Activated CD4-positive, alpha-beta T cell treated with anti-CD3 and anti-CD28 coated beads, Interleukin-2, amount 50 U/mL, for 48 hours (primary cell): ENCODE measurements around the gene XRN1.
"Not testable (repeated sequence)": the region's sequence is repeated elsewhere in the genome, so short reads cannot be mapped to it uniquely, and the experiment has no call there.

ENCODE experiments used
- DNase-seq, 2 experiments: peaks; one replicate each; pipeline ENCODE4 v3.0.0-alpha.2; 2020

The XRN1 gene, protein sequence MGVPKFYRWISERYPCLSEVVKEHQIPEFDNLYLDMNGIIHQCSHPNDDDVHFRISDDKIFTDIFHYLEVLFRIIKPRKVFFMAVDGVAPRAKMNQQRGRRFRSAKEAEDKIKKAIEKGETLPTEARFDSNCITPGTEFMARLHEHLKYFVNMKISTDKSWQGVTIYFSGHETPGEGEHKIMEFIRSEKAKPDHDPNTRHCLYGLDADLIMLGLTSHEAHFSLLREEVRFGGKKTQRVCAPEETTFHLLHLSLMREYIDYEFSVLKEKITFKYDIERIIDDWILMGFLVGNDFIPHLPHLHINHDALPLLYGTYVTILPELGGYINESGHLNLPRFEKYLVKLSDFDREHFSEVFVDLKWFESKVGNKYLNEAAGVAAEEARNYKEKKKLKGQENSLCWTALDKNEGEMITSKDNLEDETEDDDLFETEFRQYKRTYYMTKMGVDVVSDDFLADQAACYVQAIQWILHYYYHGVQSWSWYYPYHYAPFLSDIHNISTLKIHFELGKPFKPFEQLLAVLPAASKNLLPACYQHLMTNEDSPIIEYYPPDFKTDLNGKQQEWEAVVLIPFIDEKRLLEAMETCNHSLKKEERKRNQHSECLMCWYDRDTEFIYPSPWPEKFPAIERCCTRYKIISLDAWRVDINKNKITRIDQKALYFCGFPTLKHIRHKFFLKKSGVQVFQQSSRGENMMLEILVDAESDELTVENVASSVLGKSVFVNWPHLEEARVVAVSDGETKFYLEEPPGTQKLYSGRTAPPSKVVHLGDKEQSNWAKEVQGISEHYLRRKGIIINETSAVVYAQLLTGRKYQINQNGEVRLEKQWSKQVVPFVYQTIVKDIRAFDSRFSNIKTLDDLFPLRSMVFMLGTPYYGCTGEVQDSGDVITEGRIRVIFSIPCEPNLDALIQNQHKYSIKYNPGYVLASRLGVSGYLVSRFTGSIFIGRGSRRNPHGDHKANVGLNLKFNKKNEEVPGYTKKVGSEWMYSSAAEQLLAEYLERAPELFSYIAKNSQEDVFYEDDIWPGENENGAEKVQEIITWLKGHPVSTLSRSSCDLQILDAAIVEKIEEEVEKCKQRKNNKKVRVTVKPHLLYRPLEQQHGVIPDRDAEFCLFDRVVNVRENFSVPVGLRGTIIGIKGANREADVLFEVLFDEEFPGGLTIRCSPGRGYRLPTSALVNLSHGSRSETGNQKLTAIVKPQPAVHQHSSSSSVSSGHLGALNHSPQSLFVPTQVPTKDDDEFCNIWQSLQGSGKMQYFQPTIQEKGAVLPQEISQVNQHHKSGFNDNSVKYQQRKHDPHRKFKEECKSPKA (N-terminal part only)

DNA sequence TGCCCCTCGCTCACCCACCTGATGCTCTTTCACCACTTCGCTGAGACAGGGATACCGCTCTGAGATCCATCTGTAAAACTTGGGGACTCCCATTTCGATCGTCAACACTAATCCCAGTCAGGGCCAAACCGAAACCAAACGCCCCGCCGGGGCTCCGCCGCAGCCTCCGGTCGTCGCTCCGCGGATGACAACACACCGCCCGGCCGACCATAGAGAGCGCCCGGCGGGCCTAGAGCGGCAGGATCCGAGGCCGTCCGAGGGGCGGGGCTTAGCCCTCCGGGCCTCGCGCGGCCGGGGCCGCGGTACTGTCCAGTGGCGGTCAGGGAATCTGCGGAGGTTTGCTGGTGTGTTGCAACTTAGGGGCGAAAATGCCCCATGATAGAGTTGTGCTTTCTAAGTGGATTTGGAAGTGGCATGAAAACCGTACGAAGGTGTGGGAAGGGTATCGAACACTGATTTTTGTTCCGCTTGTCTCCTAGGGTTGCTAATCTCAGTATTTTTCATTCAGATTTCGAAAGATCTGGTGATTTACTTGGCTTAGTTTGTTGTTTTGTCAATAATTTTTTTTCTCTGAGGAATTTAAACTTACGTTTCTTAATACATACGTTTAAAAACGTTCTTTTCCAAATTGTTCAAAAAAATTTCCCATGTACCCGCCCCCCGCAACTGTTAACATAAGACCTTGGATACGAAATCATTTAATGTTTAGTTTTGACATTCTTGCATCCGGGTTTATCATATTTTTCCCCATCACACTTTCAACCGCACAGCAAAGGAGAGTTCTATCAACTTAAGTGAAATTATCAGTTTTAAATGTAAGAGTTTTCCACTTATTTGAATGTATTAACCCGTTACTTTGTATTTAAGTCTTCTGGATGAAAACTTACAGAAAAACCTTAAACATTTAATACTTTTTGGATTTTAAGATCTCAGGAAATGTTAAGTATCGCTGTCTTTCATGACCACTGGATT is at the start of gene XRN1:
Gene XRN1, minus strand, starts transcription at position 186 of the 972 bp plus-strand sequence. Its CDS starts 93 bp downstream, at position 93.
- DNase-seq = peak; percentile 95 to 96

DNA sequence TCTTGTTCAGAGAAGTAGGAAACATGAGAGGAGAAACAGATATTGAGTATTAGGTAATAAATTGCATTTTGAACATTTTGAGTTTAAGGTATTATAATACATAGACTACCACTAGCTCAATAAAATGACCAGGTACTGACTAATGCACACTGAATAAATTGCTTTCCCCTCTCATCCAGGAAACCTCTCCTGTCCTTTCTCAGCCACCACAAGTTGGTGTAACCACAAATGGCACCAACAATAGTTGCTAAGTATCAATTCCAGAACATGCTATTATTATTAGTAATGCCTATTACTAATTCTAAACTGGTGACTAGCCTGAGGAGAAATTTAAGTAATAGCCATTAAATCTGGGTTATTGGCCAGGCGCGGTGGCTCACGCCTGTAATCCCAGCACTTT is 47.3 kb upstream of the XRN1 start:
- DNase-seq = no peak

GRCh38 chr3:142492184-142492583 is 44.3 kb upstream of the XRN1 start:
- no peak for DNase-seq

DNA sequence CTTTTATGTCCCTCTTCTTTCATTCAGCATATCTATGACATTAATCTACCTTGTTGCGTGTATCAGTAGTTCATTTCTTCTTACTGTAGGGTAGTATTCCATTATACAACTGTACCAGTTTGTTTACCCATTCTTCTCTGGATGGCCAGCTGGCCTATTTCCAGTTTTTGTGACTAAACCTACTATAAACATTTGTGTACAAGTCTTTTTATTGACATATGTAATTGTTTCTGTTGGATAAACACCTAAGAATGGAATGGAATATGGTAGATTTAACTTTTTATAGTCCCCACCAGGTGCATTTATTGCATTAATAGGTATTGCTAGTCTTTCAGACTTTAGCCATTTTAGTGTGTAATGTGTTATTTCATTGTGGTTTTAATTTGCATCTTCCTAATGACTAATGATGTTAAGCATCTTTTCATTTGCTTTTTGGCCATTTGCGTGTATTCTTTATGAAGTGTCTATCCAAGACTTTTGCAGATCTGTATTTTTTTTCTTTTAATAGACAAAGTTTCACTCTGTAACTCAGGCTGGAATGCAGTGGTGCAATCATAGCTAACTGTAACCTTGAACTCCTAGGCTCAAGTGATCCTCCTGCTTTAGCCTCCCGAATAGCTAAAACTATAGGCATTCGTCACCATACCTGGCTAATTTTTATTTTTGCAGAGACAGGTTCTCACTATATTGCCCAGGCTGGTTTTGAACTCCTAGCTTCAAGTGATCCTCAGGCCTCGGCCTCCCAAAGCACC is 41.9 kb upstream of the XRN1 start:
- DNase-seq = no peak

DNA sequence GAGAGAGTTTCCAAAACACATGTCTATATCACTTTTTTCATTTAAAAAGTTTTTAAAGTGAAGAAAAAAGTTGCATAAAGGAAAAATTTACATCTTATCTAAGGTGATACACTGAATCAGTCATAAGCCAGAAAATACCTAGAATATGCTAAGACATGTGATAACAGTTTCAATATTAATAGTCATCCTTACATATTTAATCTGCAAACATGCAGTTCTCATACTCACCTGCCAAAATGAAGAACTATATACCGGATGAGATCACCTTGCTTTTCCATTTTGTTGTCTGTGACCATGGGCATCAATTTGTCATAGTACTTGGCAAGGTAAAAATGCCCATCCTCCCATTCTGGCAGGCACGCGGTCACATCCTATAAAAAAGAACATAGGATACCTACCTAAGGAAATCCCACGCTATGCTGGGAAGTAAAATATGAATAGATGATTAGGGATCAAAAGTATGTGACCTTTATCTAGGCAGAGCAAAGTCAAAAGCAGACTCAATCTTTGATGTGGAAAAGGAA is 37.1 kb upstream of the XRN1 start:
- DNase-seq = no peak

GRCh38 chr3:142481196-142481595 is 33.4 kb upstream of the XRN1 start:
- DNase-seq = no peak

DNA sequence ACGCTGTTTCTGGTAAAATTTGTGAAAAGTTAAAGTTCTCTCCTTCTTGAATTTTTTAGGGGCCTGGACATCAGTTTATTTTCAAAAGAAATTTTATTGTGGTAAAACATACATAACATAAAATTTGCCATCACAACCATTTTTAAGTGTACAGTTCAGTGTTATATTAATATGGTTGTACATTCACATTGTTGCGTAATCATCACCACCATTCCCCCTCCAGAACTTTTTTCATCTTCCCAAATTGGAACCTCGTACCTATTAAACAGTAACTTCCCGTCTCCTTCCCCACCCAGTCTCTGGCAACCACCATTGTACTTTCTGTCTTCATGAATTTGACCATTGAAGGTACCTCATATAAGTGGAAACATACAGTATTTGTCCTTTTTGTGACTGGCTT is 23.0 kb upstream of the XRN1 start:
- DNase-seq = no peak

DNA sequence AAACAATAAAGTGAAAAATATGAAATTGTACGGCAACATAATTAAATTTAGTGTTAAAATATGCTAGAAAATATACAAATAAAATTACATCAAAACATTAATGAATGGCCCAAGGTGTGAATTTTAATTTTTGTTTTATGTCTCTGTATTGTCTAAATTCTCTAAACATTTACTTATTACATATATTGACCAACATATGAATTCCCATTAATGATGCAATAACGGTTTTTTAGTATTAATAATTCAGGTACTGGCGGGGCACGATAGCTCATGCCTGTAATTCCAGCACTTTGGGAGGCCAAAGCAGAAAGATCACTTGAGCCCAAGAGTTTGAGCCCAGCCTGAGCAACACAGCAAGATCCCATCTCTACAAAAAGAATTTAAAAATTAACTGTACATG is 20.6 kb upstream of the XRN1 start:
- DNase-seq = no peak

GRCh38 chr3:142467768-142468167 is 19.9 kb upstream of the XRN1 start:
- DNase-seq = no peak

DNA sequence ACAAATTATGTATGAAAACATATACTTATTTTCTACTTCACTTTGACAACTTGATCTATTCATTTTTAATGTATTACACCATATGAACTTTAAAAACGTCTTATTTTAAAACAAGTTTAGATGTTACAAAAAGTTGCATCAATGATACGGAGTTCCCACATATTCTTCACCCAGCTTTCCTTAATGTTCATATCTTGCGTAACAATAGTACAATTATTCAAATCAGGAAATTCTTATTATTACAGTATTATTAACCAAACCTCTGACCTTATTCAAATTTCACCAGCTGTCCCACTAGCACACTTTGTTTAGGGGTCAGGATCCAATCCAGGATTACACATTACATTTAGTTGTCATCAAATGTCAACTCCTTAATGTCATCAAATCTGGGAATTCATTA is 12.9 kb upstream of the XRN1 start:
- no peak for DNase-seq

DNA sequence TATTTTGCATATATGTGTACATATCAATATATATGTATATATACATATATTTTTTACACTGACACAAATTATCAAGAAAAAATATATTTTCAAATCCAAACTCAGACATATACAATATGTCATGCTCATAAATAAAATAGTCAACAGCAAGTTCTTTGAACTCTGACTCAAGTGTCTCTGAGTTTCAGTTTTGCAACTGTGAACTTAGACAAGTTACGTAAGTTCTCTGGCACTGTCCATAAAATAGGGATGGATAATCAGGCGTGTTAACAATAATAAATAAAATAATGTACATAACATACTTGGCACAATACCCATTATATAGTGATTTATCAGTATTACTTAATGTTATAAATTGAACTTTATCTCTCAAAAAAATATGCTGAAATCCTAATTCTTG is 12.1 kb upstream of the XRN1 start:
- no peak for DNase-seq

GRCh38 chr3:142459096-142459495 is 11.3 kb upstream of the XRN1 start:
- DNase-seq = no peak

DNA sequence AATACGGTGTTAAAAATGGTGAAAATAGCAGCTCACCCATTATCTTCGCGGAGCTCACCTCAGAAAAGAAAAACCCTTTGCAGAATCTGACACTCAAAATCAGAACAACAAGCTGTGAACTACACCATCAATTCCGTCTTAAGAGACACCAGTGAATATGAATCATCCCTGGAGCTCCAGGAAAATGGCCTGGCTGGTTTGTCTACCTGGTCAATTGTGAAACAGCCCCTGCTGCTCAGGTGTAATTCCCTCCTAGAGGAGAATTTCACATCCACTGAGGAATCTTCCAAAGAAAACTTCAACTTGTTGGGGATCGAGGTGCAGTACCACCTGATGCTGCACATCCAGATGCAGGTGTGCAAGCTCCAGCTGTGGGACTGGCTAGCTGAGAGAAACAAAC is 3.0 kb upstream of the XRN1 start:
- DNase-seq = no peak

DNA sequence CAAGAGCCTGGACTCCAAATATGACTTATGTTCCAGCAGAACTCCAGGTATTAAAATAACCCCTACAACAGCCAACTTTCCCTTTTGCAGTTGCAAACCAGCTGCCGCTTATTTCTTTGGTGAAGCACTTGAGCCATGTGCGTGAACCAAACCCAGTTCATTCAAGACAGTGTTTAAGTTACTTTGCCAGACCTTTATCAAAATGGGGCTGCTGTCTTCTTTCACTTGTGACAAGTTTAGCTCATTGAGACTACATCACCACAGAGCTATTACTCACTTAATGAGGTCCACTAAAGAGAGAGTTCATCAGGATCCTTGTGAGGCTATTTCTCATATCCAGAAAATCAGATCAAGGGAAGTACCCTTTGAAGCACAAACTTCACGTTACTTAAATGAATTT is 2.4 kb upstream of the XRN1 start:
- DNase-seq = no peak

DNA sequence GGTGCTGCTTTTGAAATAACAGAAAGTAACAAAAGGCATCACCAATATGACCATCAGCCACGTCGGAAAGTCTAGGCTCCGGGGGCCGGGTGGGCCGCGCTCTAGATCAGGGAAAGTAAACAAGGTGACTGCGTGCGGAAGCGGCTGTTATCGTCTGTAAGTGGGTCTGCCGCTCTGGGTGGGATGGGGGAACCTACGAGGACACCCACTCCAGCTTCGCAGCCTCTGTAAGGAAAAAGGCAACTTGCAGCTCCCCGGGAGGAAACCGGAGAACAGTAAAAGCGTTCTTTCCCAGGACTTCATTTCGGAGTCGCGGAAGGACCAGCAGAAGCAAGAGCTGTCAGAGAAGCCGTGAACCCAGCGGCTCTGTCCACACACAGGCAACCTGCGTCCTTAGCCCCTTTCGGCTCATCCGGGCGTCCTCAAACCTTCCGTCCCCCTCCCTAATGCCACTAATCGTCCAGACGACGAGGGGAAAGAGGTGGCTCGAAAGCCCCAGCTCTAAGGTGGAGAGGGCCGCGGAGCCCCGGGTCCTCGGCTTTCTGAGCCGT is 461 bp downstream of the XRN1 start:
- DNase-seq = peak; percentile 34 to 55

GRCh38 chr3:142445816-142446254 is 2.0 kb downstream of the XRN1 start:
- DNase-seq = peak in 1 of 2 experiments; percentile 38

- no peak for DNase-seq
Measured at GRCh38 chr3:142444343-142444742, 3.5 kb downstream of the XRN1 start.

GRCh38 chr3:142443060-142443459 is 4.8 kb downstream of the XRN1 start:
- DNase-seq = not testable (repeated sequence)

- DNase-seq = not testable (repeated sequence)
Measured at GRCh38 chr3:142439499-142440220, 8.2 kb downstream of the XRN1 start.

DNA sequence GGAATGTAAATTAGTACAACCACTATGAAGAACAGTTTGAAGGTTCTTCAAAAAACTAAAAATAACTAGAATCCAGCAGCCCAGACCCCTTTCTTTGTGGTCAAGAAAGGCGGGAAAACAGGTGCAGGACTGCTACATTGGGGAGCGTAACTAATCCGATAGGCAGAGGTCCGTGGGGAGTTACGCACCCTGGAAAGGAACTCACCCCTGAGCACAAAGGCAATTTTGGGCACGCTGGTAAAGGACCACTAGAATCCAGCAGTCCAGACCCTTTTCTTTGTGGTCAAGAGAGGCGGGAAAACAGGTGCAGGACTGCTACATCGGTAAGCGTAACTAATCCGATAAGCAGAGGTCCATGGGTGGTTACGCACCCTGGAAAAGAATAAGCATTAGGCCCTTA is 9.7 kb downstream of the XRN1 start:
- DNase-seq = not testable (repeated sequence)
